Measurements from ENCODE around the gene ZCCHC4.

ZCCHC4 gene, protein sequence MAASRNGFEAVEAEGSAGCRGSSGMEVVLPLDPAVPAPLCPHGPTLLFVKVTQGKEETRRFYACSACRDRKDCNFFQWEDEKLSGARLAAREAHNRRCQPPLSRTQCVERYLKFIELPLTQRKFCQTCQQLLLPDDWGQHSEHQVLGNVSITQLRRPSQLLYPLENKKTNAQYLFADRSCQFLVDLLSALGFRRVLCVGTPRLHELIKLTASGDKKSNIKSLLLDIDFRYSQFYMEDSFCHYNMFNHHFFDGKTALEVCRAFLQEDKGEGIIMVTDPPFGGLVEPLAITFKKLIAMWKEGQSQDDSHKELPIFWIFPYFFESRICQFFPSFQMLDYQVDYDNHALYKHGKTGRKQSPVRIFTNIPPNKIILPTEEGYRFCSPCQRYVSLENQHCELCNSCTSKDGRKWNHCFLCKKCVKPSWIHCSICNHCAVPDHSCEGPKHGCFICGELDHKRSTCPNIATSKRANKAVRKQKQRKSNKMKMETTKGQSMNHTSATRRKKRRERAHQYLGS

DNA sequence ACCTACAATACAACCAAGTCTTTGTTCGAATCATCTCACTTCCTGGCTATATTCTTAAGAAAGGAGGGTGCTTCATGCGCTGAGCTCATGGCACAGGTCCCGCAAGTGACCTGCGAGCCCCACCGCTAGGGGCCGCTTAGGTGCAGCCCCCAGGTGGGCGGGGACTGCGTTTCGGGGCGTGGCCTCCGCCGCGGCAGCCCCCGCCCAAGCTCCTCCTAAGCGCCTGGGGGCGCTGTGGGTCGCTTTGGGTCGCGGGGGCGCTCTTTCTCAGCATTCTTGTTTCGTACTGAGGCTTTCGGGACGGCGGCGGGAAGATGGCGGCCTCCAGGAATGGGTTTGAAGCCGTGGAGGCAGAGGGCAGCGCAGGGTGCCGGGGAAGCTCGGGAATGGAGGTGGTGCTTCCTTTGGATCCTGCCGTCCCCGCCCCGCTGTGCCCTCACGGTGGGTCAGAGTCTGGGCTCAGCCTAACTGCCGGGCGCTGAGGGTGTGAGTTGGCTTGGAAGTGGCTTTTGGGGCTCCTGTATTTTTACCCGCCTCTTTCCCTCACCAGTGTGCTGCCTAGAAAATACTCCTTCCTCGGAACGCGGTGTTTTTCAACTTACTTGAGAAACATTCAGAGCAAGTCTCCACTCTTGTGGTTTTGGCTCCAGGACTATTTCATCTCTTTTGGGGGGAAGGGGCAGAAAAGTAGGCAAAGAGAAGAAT lies at the start of gene ZCCHC4:
Gene ZCCHC4 (plus strand): TSS at position 279 of the 705 bp plus-strand sequence. CDS start 36 bp downstream, at position 315.
- in situ Hi-C loops (cut with HindIII; ENCODE audit: low pct_ligation_motif_present, low pct_unique_long_range_greater_than_20kb, low sequenced_read_pairs) = no loop called here
- DNase-seq = peak; percentile 87

DNA sequence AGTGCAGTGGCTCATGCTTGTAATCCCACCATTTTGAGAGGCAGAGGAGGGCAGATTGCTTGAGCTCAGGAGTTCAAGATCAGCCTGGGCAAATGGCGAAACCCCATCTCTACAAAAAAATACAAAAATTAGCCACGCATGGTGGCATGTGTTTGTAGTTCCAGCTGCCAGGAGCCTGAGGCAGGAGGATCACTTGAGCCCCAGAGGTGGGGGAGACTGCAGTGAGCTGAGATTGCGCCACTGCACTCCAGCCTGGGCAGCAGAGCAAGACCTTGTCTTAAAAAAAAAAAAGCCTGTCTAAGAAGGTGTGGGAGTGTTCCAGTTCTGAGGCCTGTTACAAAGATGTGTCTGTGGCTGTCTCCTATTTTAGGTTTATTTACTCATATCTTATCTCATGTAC lies 40.7 kb upstream of the ZCCHC4 start:
- no peak for DNase-seq
- in situ Hi-C loops (cut with HindIII; ENCODE audit: low pct_ligation_motif_present, low pct_unique_long_range_greater_than_20kb, low sequenced_read_pairs) = no loop called here

DNA sequence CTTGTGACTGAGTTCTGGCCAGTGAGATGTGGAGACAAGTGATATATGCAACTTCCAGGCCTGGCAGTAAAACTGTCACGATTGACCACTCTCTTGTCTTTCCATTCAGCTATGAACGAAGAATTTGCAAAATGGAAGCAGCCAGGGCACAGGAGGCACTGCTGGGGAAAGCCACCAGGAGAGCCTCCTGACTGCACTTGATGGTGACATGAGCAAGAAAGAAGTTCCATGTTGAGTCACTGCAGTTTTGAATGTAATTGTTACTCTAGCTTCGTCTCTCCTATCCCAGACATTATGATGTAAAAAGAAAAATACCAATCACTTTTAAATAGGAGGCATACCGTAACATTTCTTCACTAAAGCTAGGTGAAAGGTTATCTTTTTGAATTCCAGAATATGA lies 32.4 kb upstream of the ZCCHC4 start:
- no peak for DNase-seq
- in situ Hi-C loops (cut with HindIII; ENCODE audit: low pct_ligation_motif_present, low pct_unique_long_range_greater_than_20kb, low sequenced_read_pairs) = no loop called here

DNA sequence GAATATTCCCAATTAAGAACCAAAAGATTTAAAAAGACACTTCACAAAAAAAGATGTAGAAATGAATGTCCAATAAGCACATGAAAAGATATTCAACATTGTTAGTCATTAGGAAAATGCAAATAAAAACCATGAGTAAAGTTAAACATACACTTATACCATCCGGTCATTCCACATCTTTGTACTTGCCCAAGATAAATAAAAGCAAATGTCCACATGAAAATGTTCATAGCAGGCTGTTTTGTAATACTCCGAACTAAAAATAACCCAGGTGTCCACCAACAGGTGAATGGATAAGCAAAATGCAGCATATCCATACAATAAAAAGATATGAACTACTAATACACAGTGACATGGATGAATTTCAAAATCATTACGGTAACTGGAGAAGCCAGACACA lies 28.6 kb upstream of the ZCCHC4 start:
- in situ Hi-C loops (cut with HindIII; ENCODE audit: low pct_ligation_motif_present, low pct_unique_long_range_greater_than_20kb, low sequenced_read_pairs) = no loop called here
- DNase-seq = no peak

DNA sequence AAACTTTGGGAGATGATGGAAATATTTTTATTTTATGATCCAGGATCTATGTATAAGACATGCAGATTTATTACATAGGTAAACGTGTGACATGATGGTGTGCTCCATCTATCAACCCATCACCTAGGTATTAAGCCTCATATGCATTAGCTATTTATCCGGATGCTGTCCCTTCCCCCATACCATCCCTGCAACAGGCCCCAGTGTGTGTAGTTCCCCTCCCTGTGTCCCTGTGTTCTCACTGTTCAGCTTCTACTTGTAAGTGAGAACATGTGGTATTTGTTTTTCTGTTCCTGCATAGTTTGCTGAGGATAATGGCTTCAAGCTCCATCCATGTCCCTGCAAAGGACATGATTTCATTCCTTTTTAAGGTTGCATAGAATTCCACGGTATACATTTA lies 28.1 kb upstream of the ZCCHC4 start:
- no peak for DNase-seq
- in situ Hi-C loops (cut with HindIII; ENCODE audit: low pct_ligation_motif_present, low pct_unique_long_range_greater_than_20kb, low sequenced_read_pairs) = no loop called here

DNA sequence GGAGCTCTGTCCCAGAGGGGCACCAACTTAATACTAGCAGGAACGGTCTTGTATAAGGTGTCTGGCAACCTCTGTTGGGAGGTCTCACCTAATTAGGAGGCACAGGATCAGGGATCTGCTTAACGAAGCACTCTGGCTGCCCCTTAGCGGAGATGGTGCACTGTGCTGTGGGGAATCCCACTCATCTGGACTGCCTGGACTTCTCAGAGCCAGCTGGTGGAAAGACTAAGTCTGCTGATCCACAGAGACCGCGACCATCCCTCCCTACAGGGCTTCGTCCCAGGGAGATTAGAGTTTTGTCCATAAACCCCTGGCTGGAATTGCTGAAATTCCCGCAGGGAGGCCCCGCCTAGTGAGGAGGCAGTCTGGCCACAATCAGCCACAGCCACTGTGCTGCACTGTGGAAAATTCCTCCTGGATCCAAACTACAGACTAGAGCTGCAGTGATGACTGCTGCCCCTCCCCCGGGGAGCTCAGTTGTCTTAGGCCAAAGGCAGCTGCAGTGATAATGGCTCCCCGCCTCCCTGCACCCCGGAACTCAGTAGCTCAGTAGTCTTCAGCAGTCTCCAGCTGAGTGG lies 22.0 kb upstream of the ZCCHC4 start:
- in situ Hi-C loops (cut with HindIII; ENCODE audit: low pct_ligation_motif_present, low pct_unique_long_range_greater_than_20kb, low sequenced_read_pairs) = no loop called here
- DNase-seq = no peak

DNA sequence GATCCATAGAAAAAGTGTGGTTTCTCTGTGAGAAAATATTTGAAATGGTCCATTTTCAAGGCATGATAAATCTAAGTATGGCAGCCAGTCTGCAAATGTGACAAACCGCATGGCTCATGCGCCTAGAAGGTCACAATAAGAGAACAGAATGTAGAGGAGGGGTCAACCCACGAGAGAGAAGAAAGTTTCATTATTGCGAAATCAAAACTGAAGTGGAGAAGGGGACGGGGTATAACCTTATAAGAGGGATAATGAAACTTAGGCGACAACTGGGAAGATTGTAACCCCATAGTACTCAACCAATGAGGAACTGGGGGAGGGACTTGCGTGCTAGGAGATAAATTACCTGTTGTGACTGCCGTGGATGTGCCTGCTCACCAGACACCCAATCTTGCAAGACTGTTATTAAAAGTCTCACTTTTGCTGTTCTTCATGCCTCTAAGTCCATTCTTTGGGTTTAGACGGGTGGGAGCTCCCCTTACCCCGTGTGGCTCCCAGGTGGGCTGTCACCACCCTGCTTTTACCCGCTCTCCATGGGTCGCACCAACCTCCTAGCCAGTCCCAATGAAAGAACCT lies 21.3 kb upstream of the ZCCHC4 start:
- DNase-seq = no peak
- in situ Hi-C loops (cut with HindIII; ENCODE audit: low pct_ligation_motif_present, low pct_unique_long_range_greater_than_20kb, low sequenced_read_pairs) = no loop called here

DNA sequence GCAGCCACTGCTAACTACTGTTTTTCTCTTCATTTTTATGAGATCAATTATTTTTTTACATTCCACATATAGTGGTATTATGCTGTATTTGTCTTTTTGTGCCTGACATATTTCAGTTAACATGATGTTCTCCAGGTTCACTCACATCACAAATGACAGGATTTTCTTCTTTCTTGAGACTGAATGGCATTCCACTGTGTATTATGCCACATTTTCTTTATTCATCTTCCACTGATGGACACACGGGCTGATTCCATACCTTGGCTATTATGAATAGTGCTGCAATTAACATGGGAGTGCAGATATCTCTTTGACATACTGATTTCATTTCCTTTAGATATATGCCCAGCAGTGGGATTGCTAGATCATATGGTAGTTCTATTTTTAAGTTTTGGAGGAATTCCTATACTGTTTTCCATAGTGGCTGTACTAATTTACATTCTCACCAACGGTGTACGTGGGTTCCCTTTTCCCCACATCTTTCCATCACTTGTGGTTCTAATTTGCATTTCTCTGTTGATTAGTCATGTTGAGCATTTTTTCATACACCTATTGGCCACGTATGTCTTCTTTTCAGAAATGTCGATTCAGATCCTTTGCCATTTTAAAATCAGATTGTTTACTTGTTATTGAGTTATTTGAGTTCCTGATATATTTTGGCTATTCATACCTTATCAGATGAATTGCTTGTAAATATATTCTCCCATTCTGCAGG lies 14.9 kb upstream of the ZCCHC4 start:
- no peak for DNase-seq
- in situ Hi-C loops (cut with HindIII; ENCODE audit: low pct_ligation_motif_present, low pct_unique_long_range_greater_than_20kb, low sequenced_read_pairs) = no loop called here

DNA sequence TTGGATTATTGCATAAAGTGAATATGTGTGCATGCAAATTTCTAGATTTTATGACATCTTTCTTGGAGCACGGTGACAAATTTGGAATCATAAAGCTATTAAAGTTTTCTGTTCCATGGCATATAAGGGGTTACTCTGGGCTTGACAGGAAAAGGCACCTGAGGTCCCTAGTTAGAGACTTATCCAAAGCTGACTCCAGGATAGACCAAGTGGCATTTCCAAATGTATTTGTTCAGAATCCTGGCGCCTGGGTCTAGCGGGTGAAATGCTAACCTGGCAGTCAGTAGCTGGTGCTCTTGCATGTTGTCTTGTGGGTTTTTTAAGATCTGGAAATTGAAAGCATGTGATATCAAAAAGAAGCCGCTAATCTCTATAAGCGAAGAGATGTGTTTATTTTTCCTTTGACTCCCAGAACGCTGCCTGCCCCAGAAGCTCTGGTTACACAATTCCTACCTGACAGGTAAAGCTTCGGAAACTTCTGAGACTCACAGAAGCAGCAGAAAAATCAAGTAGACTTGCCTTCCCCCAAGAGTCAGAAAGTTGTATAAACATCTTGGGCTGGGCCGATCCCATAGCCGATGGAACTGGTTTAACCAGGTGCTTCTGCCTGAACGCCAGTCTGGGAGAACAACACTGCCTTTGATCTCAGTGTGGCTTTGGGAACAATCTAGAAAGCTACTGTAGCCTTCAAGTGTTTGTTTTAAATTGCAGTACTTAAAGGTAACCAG lies 12.9 kb upstream of the ZCCHC4 start:
- in situ Hi-C loops (cut with HindIII; ENCODE audit: low pct_ligation_motif_present, low pct_unique_long_range_greater_than_20kb, low sequenced_read_pairs) = no loop called here
- DNase-seq = no peak

DNA sequence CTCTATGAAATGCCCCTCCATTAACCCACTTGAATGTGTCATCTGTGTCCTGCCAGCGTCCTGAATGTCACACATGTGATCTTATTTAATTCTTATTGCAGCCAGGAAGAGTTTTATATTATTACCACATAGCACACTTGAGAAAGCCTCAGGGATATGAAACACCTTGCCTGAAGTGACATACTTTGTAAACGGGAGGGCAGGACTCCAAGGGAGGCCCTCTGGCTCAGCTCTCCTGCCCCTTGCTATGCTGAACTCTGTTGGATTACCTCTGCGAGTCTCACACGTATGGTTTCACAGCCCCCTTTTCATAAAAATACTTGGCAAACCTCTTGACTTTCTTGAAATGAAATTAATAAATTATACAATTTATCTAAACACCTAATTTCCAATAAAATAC lies 11.1 kb upstream of the ZCCHC4 start:
- DNase-seq = no peak
- in situ Hi-C loops (cut with HindIII; ENCODE audit: low pct_ligation_motif_present, low pct_unique_long_range_greater_than_20kb, low sequenced_read_pairs) = no loop called here

DNA sequence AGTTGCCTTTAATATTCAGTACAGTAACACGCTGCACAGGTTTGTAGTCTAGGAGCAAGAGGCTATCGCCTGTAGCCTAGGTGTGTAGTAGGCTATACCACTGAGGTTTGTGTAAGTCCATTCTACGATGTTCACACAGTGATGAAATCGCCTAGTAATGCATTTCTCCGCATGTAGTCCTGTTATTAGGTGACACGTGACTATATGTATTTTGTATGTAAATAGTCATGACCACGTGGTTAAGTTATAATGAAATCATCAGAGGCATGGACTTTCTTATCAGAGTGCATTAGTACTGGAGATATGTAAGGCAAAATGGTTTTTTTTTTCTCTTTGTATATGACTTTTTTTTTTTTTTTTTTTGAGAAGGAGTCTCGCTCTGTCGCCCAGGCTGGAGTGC lies 9.9 kb upstream of the ZCCHC4 start:
- in situ Hi-C loops (cut with HindIII; ENCODE audit: low pct_ligation_motif_present, low pct_unique_long_range_greater_than_20kb, low sequenced_read_pairs) = no loop called here
- DNase-seq = no peak

DNA sequence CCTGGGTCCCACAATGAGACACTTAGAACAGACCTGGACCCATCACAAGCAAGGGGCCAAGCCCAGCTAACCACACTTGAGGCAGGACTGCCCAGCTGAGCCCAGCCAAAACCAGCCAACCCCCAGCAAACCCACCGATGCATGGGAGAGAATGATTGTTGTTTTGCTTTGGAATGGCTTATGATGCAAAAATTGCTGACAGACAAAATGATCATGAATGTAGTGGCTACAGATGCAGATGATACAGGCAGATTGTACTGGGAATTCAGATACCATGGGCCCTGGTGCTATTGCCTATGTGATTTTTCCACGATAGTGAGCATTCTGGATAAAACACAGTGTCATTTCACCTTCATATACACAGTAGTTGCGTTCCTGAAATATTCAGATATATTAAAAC lies 9.0 kb upstream of the ZCCHC4 start:
- no peak for DNase-seq
- in situ Hi-C loops (cut with HindIII; ENCODE audit: low pct_ligation_motif_present, low pct_unique_long_range_greater_than_20kb, low sequenced_read_pairs) = no loop called here

DNA sequence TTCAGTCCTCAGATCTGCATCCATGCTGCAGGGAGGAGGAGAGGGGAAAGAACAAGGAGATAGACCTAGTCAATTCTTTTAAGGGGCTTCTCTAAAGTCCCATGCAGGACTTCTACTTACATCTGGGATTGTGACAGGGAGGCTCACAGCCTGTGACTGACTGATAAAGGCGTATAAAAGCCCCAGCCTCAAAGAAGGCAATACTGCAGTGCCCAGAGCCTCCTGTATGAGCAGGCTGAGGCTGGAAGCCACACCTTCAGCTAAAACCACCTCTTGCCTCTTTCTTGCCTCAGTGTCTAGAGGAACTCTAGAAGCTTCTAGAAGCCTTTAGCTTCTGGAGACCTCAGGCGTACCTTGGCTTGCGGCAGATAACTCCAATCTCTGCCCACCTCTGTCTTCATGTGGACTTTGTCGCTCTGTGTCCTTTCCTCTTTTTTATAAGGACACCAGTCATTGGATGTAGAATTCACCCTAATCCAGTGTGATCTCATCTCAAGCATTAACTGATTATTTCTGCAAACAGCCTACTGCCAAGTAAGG lies 6.0 kb upstream of the ZCCHC4 start:
- in situ Hi-C loops (cut with HindIII; ENCODE audit: low pct_ligation_motif_present, low pct_unique_long_range_greater_than_20kb, low sequenced_read_pairs) = no loop called here
- no peak for DNase-seq

DNA sequence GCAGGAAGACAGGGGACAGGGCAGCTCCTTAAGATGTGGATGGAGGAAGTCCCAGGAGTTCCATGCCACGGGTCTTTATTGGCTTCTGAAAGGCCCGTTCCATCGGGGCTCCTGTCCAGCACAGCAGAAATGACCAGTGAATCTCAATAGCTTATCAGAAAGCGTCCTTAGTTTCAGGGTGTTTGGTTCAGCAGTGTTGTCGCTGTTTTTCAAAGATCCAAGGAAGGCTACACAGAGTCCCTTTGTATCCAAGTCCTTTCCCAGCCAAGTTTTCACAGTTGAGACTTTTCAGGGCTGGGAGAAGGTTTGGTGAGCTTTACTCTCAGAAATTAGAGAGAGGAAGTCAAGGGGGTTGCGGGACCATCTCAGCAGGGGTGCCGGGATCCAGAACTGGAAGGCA lies 5.0 kb upstream of the ZCCHC4 start:
- in situ Hi-C loops (cut with HindIII; ENCODE audit: low pct_ligation_motif_present, low pct_unique_long_range_greater_than_20kb, low sequenced_read_pairs) = no loop called here

DNA sequence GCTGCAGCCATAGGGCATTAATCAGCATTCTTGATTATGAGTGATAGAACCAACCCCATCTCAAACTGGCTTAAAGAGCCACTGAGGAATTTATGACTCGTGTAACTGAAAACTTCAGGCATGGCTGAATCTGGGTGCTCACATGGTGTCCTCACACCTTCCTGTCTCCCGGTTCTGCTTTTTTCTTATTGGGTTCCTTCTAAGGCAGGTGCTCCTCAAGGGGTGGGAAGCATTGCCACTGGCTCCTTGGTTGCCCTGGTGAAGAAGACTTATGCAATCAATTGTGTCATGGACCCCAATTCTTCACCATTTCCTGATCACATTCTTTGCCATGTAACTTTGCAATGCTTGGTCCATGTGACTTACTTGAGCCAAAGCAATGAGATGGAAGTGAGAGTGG lies 4.3 kb upstream of the ZCCHC4 start:
- DNase-seq = no peak
- in situ Hi-C loops (cut with HindIII; ENCODE audit: low pct_ligation_motif_present, low pct_unique_long_range_greater_than_20kb, low sequenced_read_pairs) = no loop called here

More for the DNA sequence above, 5.0 kb upstream of the ZCCHC4 start:
- no peak for DNase-seq

DNA sequence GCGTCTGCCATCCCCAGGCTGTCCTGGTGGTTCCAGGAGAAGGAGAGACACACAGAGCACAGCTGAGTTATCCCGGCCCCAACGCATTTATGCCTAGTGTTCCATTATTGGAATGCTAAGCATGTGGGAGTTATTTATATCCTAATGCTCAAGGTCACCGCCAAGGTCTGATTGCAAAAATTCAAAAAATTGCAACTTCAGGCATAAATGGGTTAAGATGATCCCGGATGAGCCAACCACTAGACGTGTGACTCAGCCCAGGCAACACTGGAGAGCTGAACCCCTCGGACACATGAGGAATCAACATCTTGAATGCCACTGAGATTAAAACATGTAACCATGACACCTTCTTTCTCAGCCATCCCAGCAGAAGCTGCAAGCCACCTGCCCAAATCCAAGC lies 3.8 kb upstream of the ZCCHC4 start:
- in situ Hi-C loops (cut with HindIII; ENCODE audit: low pct_ligation_motif_present, low pct_unique_long_range_greater_than_20kb, low sequenced_read_pairs) = no loop called here
- no peak for DNase-seq

DNA sequence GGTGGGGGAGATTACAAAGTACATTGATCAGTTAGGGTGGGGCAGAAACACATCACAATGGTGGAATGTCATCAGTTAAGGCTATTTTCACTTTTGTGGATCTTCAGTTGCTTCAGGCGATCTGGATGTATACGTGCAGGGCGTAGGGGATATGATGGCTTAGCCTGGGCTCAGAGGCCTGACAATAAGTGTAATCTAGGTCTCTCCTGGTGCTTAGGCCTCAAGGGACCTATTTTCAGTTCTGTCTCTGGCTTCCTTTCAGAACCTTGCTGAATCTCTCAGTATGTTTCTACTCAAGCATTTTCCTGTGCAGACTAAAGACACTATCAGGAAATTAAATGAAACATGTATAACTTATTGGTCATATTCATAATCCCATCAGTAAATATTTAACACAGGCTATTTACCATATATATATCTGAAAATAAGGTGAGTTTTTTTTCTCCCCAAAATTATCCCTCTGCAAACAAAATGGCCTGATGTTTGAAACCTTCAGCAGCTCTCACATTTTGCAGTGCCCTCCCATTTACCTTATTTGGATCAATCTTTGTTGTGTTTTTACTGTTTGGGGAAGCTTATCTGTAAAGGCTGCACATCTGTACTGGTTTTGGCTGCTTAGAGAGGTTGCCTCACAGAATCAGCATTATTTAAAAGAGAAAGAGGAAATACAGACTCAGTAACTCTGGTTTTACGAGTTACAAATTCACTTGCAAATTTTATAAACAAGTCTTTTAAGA lies 2.3 kb upstream of the ZCCHC4 start:
- in situ Hi-C loops (cut with HindIII; ENCODE audit: low pct_ligation_motif_present, low pct_unique_long_range_greater_than_20kb, low sequenced_read_pairs) = no loop called here

More for the DNA sequence above, 2.3 kb upstream of the ZCCHC4 start:
- no peak for DNase-seq
